IMR-90 (cell line): ENCODE data around the gene CREB5.

ENCODE experiments used
- RCOR1 ChIP-seq: IDR thresholded peaks from 2 replicates; pipeline ENCODE4 v1.6.1; 2012; ENCODE audit warnings: mild to moderate bottlenecking, low read length, improper control_type of control experiment; ENCODE audit not compliant: insufficient replicate concordance
- TF ChIP-seq, protein P1 (sequence below): conservative IDR thresholded peaks from 2 replicates; pipeline ENCODE4 v1.5.1; 2012; ENCODE audit warnings: mild to moderate bottlenecking, low read depth, low read length, improper control_type of control experiment

- TF ChIP-seq, protein P1, sequence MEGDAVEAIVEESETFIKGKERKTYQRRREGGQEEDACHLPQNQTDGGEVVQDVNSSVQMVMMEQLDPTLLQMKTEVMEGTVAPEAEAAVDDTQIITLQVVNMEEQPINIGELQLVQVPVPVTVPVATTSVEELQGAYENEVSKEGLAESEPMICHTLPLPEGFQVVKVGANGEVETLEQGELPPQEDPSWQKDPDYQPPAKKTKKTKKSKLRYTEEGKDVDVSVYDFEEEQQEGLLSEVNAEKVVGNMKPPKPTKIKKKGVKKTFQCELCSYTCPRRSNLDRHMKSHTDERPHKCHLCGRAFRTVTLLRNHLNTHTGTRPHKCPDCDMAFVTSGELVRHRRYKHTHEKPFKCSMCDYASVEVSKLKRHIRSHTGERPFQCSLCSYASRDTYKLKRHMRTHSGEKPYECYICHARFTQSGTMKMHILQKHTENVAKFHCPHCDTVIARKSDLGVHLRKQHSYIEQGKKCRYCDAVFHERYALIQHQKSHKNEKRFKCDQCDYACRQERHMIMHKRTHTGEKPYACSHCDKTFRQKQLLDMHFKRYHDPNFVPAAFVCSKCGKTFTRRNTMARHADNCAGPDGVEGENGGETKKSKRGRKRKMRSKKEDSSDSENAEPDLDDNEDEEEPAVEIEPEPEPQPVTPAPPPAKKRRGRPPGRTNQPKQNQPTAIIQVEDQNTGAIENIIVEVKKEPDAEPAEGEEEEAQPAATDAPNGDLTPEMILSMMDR, result no peak
- TF ChIP-seq RCOR1, result no peak
Measured at GRCh38 chr7:28674359-28674782, 262.1 kb downstream of the CREB5 start.
